K562 (cell line): ENCODE data around the gene GRHPR. TPM values are rescaled to one million over a fixed set of nuclear protein-coding genes. Genes with fewer than 3 reads are reported as not detected.

Experiments used
- BHLHE40 ChIP-seq: IDR thresholded peaks from 2 replicates; pipeline ENCODE4 v1.6.1; 2011; ENCODE audit warnings: low read length, improper control_type of control experiment
- CEBPG ChIP-seq, 3 experiments: fragments of 200-800 bp in 1 of 3; sonication (Bioruptor generic) in 1 of 3; sonication (generic) in 1 of 3; formaldehyde crosslinking in 1 of 3; IDR thresholded peaks in 2 of 3; conservative IDR thresholded peaks in 1 of 3; 2 replicates each; pipeline versions ENCODE4 v1.6.1 to v1.8.0; 2016 to 2022; ENCODE audit warnings: missing compliant biosample characterization in 2 of 3, missing genetic modification characterization in 2 of 3, mild to moderate bottlenecking in 1 of 3, missing genetic modification reagents in 1 of 3
- E2F5 ChIP-seq: sonication (generic); formaldehyde crosslinking; IDR thresholded peaks from 2 replicates; pipeline ENCODE4 v1.8.0; 2022; ENCODE audit warnings: mild to moderate bottlenecking, missing genetic modification reagents
- FOXK2 ChIP-seq, 2 experiments: fragments of 450-650 bp; IDR thresholded peaks in 1 of 2; conservative IDR thresholded peaks in 1 of 2; 2 replicates each; pipeline ENCODE4 v1.6.1; 2016; ENCODE audit warnings: low read depth in 2 of 2, mild to moderate bottlenecking in 1 of 2
- FOXM1 ChIP-seq, 2 experiments: fragments of 450-650 bp in 1 of 2; sonication (generic) in 1 of 2; formaldehyde crosslinking in 1 of 2; IDR thresholded peaks; 2 replicates each; pipeline versions ENCODE4 v1.6.1 to v1.9.0; 2017 to 2022; ENCODE audit warnings: low read depth in 2 of 2, mild to moderate bottlenecking in 2 of 2, missing genetic modification reagents in 1 of 2, moderate library complexity in 1 of 2
- GABPA ChIP-seq: fragments of 200-800 bp; sonication (Bioruptor generic); conservative IDR thresholded peaks from 2 replicates; pipeline ENCODE4 v1.6.1; 2016; ENCODE audit warnings: low read depth, missing genetic modification characterization, missing compliant biosample characterization
- JUN ChIP-seq, 2 experiments: sonication (generic) in 1 of 2; formaldehyde crosslinking in 1 of 2; IDR thresholded peaks; 2 replicates each; pipeline versions ENCODE4 v1.6.1 to v1.8.0; 2012 to 2022; ENCODE audit warnings: borderline replicate concordance in 2 of 2, mild to moderate bottlenecking in 2 of 2, improper control_type of control experiment in 1 of 2, low read depth in 1 of 2, low read length in 1 of 2, missing genetic modification reagents in 1 of 2
- KLF13 ChIP-seq: fragments of 450-650 bp; IDR thresholded peaks from 2 replicates; pipeline ENCODE4 v1.6.1; 2016; ENCODE audit warnings: missing genetic modification characterization, low read depth, mild to moderate bottlenecking, missing compliant biosample characterization, moderate library complexity, borderline replicate concordance
- MEF2A ChIP-seq: IDR thresholded peaks from 2 replicates; pipeline ENCODE4 v1.6.1; 2011; ENCODE audit warnings: low read depth, mild to moderate bottlenecking, low read length, moderate library complexity; ENCODE audit not compliant: control insufficient read depth
- NCOA1 ChIP-seq: fragments of 450-650 bp; IDR thresholded peaks from 2 replicates; pipeline ENCODE4 v1.6.1; 2016; ENCODE audit warnings: low read depth
- POLR3G ChIP-seq: IDR thresholded peaks from 2 replicates; pipeline ENCODE4 v1.6.1; 2011; ENCODE audit not compliant: insufficient read length, insufficient replicate concordance; ENCODE audit errors: extremely low read depth
- RB1 ChIP-seq: fragments of 450-650 bp; IDR thresholded peaks from 2 replicates; pipeline ENCODE4 v1.6.1; 2017; ENCODE audit warnings: low read depth, mild to moderate bottlenecking
- RBBP5 ChIP-seq: fragments of 200-600 bp; sonication (generic); IDR thresholded peaks from 2 replicates; pipeline ENCODE4 v1.6.1; 2012; ENCODE audit warnings: borderline replicate concordance, mild to moderate bottlenecking, low read length, control low read depth, inconsistent platforms; ENCODE audit not compliant: insufficient read depth, poor library complexity, severe bottlenecking
- RNF2 ChIP-seq: sonication (generic); IDR thresholded peaks from 2 replicates; pipeline ENCODE4 v1.6.1; 2016
- ZBTB33 ChIP-seq: sonication (generic); formaldehyde crosslinking; IDR thresholded peaks from 2 replicates; pipeline ENCODE4 v1.8.1; 2023; ENCODE audit warnings: mild to moderate bottlenecking, missing genetic modification reagents
- ZNF449 ChIP-seq: fragments of 250-450 bp; sonication (Bioruptor Pico); IDR thresholded peaks from 2 replicates; pipeline ENCODE4 v1.8.0; 2022; ENCODE audit warnings: moderate library complexity, mild to moderate bottlenecking, inconsistent platforms
- ZNF644 ChIP-seq: fragments of 200-800 bp; sonication (Bioruptor generic); IDR thresholded peaks from 2 replicates; pipeline ENCODE4 v1.6.1; 2016; ENCODE audit warnings: low read depth, missing genetic modification characterization, missing compliant biosample characterization
- ZNF740 ChIP-seq, 3 experiments: fragments of 200-800 bp in 1 of 3; sonication (Bioruptor generic) in 1 of 3; sonication (generic) in 1 of 3; formaldehyde crosslinking in 1 of 3; IDR thresholded peaks; 2 replicates each; pipeline versions ENCODE4 v1.6.1 to v1.8.0; 2016 to 2022; ENCODE audit warnings: mild to moderate bottlenecking in 2 of 3, missing compliant biosample characterization in 2 of 3, missing genetic modification characterization in 2 of 3, missing genetic modification reagents in 1 of 3
- polyA plus RNA-seq, 8 experiments: library from polyadenylated mRNA; depleted of rRNA in 4 of 8; stranded (reverse) in 5 of 8; unstranded in 3 of 8; fragments of >200 nt; fragmentation: Nextera tagmentation in 2 of 8; fragmentation: Illumina TruSeq in 1 of 8; extraction: Ambion mirVana in 2 of 8; extraction: Trizol in 1 of 8; gene quantifications; 2 replicates each; pipeline versions ENCODE4 v1.2.1 to v1.2.3, GENCODE V29; 2011 to 2014; ENCODE audit warnings: inconsistent platforms in 1 of 8, missing spikeins in 1 of 8
- total RNA-seq, 7 experiments: library from RNA; depleted of rRNA in 6 of 7; stranded (reverse); fragments of >200 nt in 6 of 7; fragmentation: Illumina TruSeq in 2 of 7; extraction: Trizol in 2 of 7; gene quantifications; 2 replicates each; pipeline versions ENCODE4 v1.2.1 to v1.2.3, GENCODE V29; 2011 to 2021; ENCODE audit warnings: low replicate concordance in 1 of 7

The GRHPR gene
- total and polyA plus RNA-seq, 9 of the 15 experiments (the other 6 are each of a cell fraction or from before 2014, with no cell fraction given) = 38.9 to 144 (median 120) TPM

- no peak for TF ChIP-seq ZBTB33 (CRISPR knock-in tag)
- TF ChIP-seq RBBP5 = peak; percentile 95
- peak; percentile 53; the same call in 1 of the 2 replicates for TF ChIP-seq BHLHE40
- TF ChIP-seq FOXK2 (conservative IDR thresholded peaks at IDR 0.05 in 1 of 2, IDR thresholded peaks at IDR 0.05 in 1 of 2; ENCODE audit: low read depth in 2 of 2) = no peak
- no peak for TF ChIP-seq JUN (IDR thresholded peaks at IDR 0.05; ENCODE audit: borderline replicate concordance, low read depth, low read length)
- peak; percentile 85 for TF ChIP-seq JUN (CRISPR knock-in tag; IDR thresholded peaks at IDR 0.05; ENCODE audit: borderline replicate concordance)
- TF ChIP-seq ZNF644 (tag) = no peak
- TF ChIP-seq KLF13 (tag) = peak; percentile 84; the same call in 1 of the 2 replicates
- TF ChIP-seq E2F5 = no peak
- no peak for TF ChIP-seq ZNF449 (CRISPR knock-in tag)
- no peak for TF ChIP-seq POLR3G
- no peak for TF ChIP-seq GABPA (tag)
- TF ChIP-seq CEBPG (CRISPR knock-in tag; IDR thresholded peaks at IDR 0.05) = peak; percentile 68
- TF ChIP-seq CEBPG (tag; conservative IDR thresholded peaks at IDR 0.05 in 1 of 2, IDR thresholded peaks at IDR 0.05 in 1 of 2) = no peak
- TF ChIP-seq MEF2A = no peak
- no peak for TF ChIP-seq FOXM1 (IDR thresholded peaks at IDR 0.05; ENCODE audit: low read depth)
- peak; percentile 84; the same call in 1 of the 2 replicates for TF ChIP-seq FOXM1 (CRISPR knock-in tag; IDR thresholded peaks at IDR 0.05; ENCODE audit: low read depth)
- 0 out of 2 replicates have a peak, but pooled peaks have one; percentile 21 for TF ChIP-seq ZNF740 (CRISPR knock-in tag; IDR thresholded peaks at IDR 0.05)
- no peak for TF ChIP-seq ZNF740 (tag; IDR thresholded peaks at IDR 0.05)
- 0 out of 2 replicates have a peak, but pooled peaks have one; percentile 16 for TF ChIP-seq NCOA1
- TF ChIP-seq RB1 = peak; percentile 73
- no peak for TF ChIP-seq RNF2
Observed at GRCh38 chr9:37464426-37465248, 42.1 kb downstream of the GRHPR start (continued).
